GM12878 (cell line): Measurements from ENCODE around the gene ACAD11. TPM values are rescaled to one million over a fixed set of nuclear protein-coding genes. Genes with fewer than 3 reads are reported as not detected.

Source experiments
- ATAC-seq: fragments of 200-7000 bp; cut with Tn5 transposase; 3 replicates; pipeline ENCODE4 v1.9.1; 2020; ENCODE audit warnings: mild to moderate bottlenecking, moderate library complexity
- BruUV-seq: library from RNA; stranded (reverse); fragments of 400-500 nt; replicated peaks from 2 replicates; lab custom pipeline; 2021; lab: Mats Ljungman, UMichigan
- CTCF ChIA-PET: fragments of 300-600 bp; sonication (Branson Sonifier 250); formaldehyde crosslinking; extraction: SDS; loops from one replicate; lab custom pipeline; 2021; ENCODE audit warnings: inconsistent platforms; lab: Yijun Ruan, JAX
- POLR2A ChIA-PET: fragments of 350-600 bp; formaldehyde crosslinking; extraction: SDS; loops from one replicate; lab custom pipeline; 2021; ENCODE audit warnings: inconsistent platforms; lab: Charles Lee
- RAD21 ChIA-PET: fragments of 300-600 bp; sonication (Branson Sonifier 250); formaldehyde crosslinking; loops from one replicate; lab custom pipeline; 2023; ENCODE audit warnings: antibody characterized with exemption; ENCODE audit not compliant: unreplicated experiment; lab: Charles Lee
- SMC1A ChIA-PET: fragments of 300-600 bp; sonication (Branson Sonifier 250); formaldehyde crosslinking; loops from one replicate; lab custom pipeline; 2023; ENCODE audit not compliant: unreplicated experiment, uncharacterized antibody; lab: Charles Lee
- DNase-seq: peaks from one replicate; pipeline ENCODE4 v3.0.0-alpha.2; 2011; ENCODE audit warnings: low read depth, low spot score
- FAIRE-seq: peaks from 3 replicates; lab custom pipeline; 2011; peaks lifted over from hg19 to GRCh38; lab: Jason Lieb, UNC
- H2AFZ ChIP-seq: 2 replicates; pipeline ENCODE4 v1.6.0; 2011; ENCODE audit warnings: low read depth, low read length, control low read depth; ENCODE audit not compliant: control insufficient read depth
- H3K27ac ChIP-seq: 2 replicates; pipeline ENCODE4 v1.5.1; 2011; ENCODE audit warnings: control low read depth; ENCODE audit not compliant: control insufficient read depth, insufficient read depth
- H3K27me3 ChIP-seq, 2 experiments: replicated peaks in 1 of 2; 2 replicates each; pipeline versions ENCODE4 v1.6.0 to v1.6.1; 2011; ENCODE audit warnings: low read length in 1 of 2; ENCODE audit not compliant: control insufficient read depth in 2 of 2, insufficient read depth in 2 of 2
- H3K36me3 ChIP-seq, 2 experiments: 2 replicates each; pipeline ENCODE4 v1.5.1; 2011; ENCODE audit warnings: low read length in 1 of 2; ENCODE audit not compliant: control insufficient read depth in 2 of 2, insufficient read depth in 2 of 2
- H3K4me1 ChIP-seq: 2 replicates; pipeline ENCODE4 v1.6.1; 2011; ENCODE audit warnings: mild to moderate bottlenecking, low read length, moderate library complexity, mixed read lengths; ENCODE audit not compliant: control insufficient read depth, insufficient read depth
- H3K4me2 ChIP-seq: 2 replicates; pipeline ENCODE4 v1.6.0; 2011; ENCODE audit warnings: control low read depth; ENCODE audit not compliant: control insufficient read depth, insufficient read depth
- H3K4me3 ChIP-seq: fragments of 200-600 bp; sonication (generic); 2 replicates; pipeline ENCODE4 v1.5.1; 2016
- H3K79me2 ChIP-seq: 2 replicates; pipeline ENCODE4 v1.6.0; 2011; ENCODE audit warnings: low read length; ENCODE audit not compliant: control insufficient read depth, insufficient read depth
- H3K9ac ChIP-seq: 2 replicates; pipeline ENCODE4 v1.8.0; 2011; ENCODE audit warnings: low read length, control low read depth, mixed read lengths; ENCODE audit not compliant: control insufficient read depth, insufficient read depth
- H3K9me3 ChIP-seq: replicated peaks from 3 replicates; pipeline ENCODE4 v1.5.1; 2011; ENCODE audit warnings: mild to moderate bottlenecking, low read length; ENCODE audit not compliant: control insufficient read depth, insufficient read depth
- H4K20me1 ChIP-seq: 2 replicates; pipeline ENCODE4 v1.6.0; 2011; ENCODE audit not compliant: control insufficient read depth, insufficient read depth
- CHD2 ChIP-seq: IDR thresholded peaks from 2 replicates; pipeline ENCODE4 v1.6.1; 2011; ENCODE audit warnings: low read depth, low read length, improper control_type of control experiment, borderline replicate concordance
- JUNB ChIP-seq: IDR thresholded peaks from 2 replicates; pipeline ENCODE4 v1.6.1; 2016; ENCODE audit warnings: antibody characterized with exemption, mild to moderate bottlenecking
- KDM1A ChIP-seq: fragments of 200-600 bp; sonication (generic); IDR thresholded peaks from 2 replicates; pipeline ENCODE4 v1.6.1; 2016; ENCODE audit warnings: borderline replicate concordance
- MEF2A ChIP-seq: IDR thresholded peaks from 2 replicates; pipeline ENCODE4 v1.6.1; 2011; ENCODE audit warnings: low read depth, mild to moderate bottlenecking, low read length, moderate library complexity; ENCODE audit not compliant: insufficient read depth
- MYB ChIP-seq: fragments of 150-350 bp; IDR thresholded peaks from 2 replicates; pipeline ENCODE4 v1.6.1; 2014; ENCODE audit warnings: mild to moderate bottlenecking, low read depth, low read length, borderline replicate concordance
- NFXL1 ChIP-seq: fragments of 450-650 bp; IDR thresholded peaks from 2 replicates; pipeline ENCODE4 v1.6.1; 2017; ENCODE audit warnings: antibody characterized with exemption, mild to moderate bottlenecking, borderline replicate concordance
- RAD21 ChIP-seq: IDR thresholded peaks from 2 replicates; pipeline ENCODE4 v1.6.1; 2011; ENCODE audit warnings: mild to moderate bottlenecking, low read depth, low read length, moderate library complexity; ENCODE audit not compliant: insufficient read depth
- RCOR1 ChIP-seq: conservative IDR thresholded peaks from 2 replicates; pipeline ENCODE4 v1.6.1; 2012; ENCODE audit warnings: low read depth, low read length, improper control_type of control experiment
- SMAD5 ChIP-seq: IDR thresholded peaks from 2 replicates; pipeline ENCODE4 v1.6.1; 2016; ENCODE audit warnings: antibody characterized with exemption, low read depth
- SMC3 ChIP-seq: IDR thresholded peaks from 2 replicates; pipeline ENCODE4 v1.6.1; 2011; ENCODE audit warnings: low read length, improper control_type of control experiment, borderline replicate concordance
- SP1 ChIP-seq: IDR thresholded peaks from one replicate; pipeline ENCODE4 v1.6.1; 2011; ENCODE audit warnings: low read depth, low read length
- SREBF2 ChIP-seq: IDR thresholded peaks from 2 replicates; pipeline ENCODE4 v1.6.1; 2012; ENCODE audit warnings: mild to moderate bottlenecking, low read length
- STAT1 ChIP-seq: fragments of 450-650 bp; conservative IDR thresholded peaks from 2 replicates; pipeline ENCODE4 v1.6.1; 2014; ENCODE audit warnings: antibody characterized with exemption, mild to moderate bottlenecking
- SUPT20H ChIP-seq: IDR thresholded peaks from 2 replicates; pipeline ENCODE4 v1.6.1; 2011; ENCODE audit warnings: low read depth, mild to moderate bottlenecking, low read length, moderate library complexity, borderline replicate concordance; ENCODE audit not compliant: control insufficient read depth
- TAF1 ChIP-seq: IDR thresholded peaks from 2 replicates; pipeline ENCODE4 v1.6.1; 2011; ENCODE audit warnings: mild to moderate bottlenecking, low read depth, low read length, borderline replicate concordance
- YY1 ChIP-seq: IDR thresholded peaks from 2 replicates; pipeline ENCODE4 v1.6.1; 2011; ENCODE audit warnings: low read depth, mild to moderate bottlenecking, low read length
- ZSCAN29 ChIP-seq: fragments of 450-650 bp; IDR thresholded peaks from 2 replicates; pipeline ENCODE4 v1.6.1; 2017; ENCODE audit warnings: mild to moderate bottlenecking, moderate library complexity
- in situ Hi-C: fragments of 300-500 bp; cut with MboI; formaldehyde crosslinking; loops from 9 replicates; pipeline ENCODE4 v1.14.3; 2018; ENCODE audit warnings: mixed read lengths
- intact Hi-C: fragments of 100-400 bp; cut with micrococcal nuclease; formaldehyde crosslinking; loops from one replicate; pipeline ENCODE4 v1.14.2; 2022; ENCODE audit not compliant: unreplicated experiment
- polyA plus RNA-seq, 11 experiments: library from polyadenylated mRNA; depleted of rRNA in 4 of 11; unstranded in 6 of 11; stranded (reverse) in 5 of 11; fragments of >200 nt; fragmentation: Nextera tagmentation in 4 of 11; fragmentation: Illumina TruSeq in 1 of 11; extraction: Ambion mirVana in 4 of 11; extraction: Trizol in 1 of 11; gene quantifications; 1 replicate in 1 of 11; 2 replicates in 10 of 11; pipeline versions ENCODE4 v1.2.1 to v1.2.3, GENCODE V29; 2011 to 2016; ENCODE audit warnings: inconsistent platforms in 2 of 11, missing spikeins in 2 of 11, low read depth in 1 of 11
- total RNA-seq, 4 experiments: library from RNA; depleted of rRNA in 3 of 4; stranded (reverse); fragments of >200 nt in 3 of 4; fragmentation: Illumina TruSeq in 1 of 4; extraction: Trizol in 1 of 4; gene quantifications; 2 replicates each; pipeline versions ENCODE4 v1.2.1 to v1.2.3, GENCODE V29; 2013 to 2021
- TF ChIP-seq, protein P1 (sequence below): IDR thresholded peaks from 2 replicates; pipeline ENCODE4 v1.6.1; 2012; ENCODE audit warnings: low read depth, low read length, improper control_type of control experiment
- TF ChIP-seq, protein P2 (sequence below): fragments of 450-650 bp; IDR thresholded peaks from 2 replicates; pipeline ENCODE4 v1.6.1; 2016; ENCODE audit warnings: mild to moderate bottlenecking
- TF ChIP-seq, protein P3 (sequence below): fragments of 450-650 bp; IDR thresholded peaks from 2 replicates; pipeline ENCODE4 v1.6.1; 2017; ENCODE audit warnings: low read depth, mild to moderate bottlenecking, moderate library complexity
- TF ChIP-seq, protein P4 (sequence below): IDR thresholded peaks from 2 replicates; pipeline ENCODE4 v1.6.1; 2012; ENCODE audit warnings: low read length, inconsistent platforms

ACAD11 gene
- total and polyA plus RNA-seq, 10 of the 15 experiments (the other 5 are each of a cell fraction or from before 2014, with no cell fraction given), result 2.4 to 15.9 (median 10.4) TPM

DNA sequence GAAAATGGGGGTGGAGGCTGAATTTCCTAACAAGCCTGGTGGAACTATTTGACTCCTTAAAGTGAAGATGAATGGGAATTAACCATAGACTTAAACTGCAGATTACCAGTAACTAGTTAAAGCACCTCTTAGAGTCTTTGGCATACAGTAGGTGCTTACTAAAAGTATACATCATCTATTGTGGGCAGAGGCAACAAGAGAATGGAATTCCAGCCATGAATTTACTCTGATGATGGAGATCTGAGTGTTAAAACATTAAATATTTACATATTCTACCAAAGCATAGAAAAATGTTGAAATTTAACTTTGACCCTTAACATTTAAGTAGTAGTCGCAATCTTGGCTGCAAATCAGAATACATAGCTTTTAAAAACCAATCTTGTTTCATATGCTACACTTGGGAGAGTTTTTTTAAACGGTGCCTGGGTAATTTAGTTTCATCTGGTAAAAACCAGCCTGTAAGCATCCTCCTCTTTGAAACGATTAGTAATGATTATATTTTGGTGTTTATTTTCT is 5.7 kb upstream of the ACAD11 start (continued):
- TF ChIP-seq NFXL1 (no peak), STAT1 (no peak), RCOR1 (no peak), RAD21 (no peak), SMC3 (no peak), SP1 (no peak)
- TF ChIP-seq, protein P1, sequence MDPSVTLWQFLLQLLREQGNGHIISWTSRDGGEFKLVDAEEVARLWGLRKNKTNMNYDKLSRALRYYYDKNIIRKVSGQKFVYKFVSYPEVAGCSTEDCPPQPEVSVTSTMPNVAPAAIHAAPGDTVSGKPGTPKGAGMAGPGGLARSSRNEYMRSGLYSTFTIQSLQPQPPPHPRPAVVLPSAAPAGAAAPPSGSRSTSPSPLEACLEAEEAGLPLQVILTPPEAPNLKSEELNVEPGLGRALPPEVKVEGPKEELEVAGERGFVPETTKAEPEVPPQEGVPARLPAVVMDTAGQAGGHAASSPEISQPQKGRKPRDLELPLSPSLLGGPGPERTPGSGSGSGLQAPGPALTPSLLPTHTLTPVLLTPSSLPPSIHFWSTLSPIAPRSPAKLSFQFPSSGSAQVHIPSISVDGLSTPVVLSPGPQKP, result no peak
- TF ChIP-seq, all 136 proteins: peak for 0

DNA sequence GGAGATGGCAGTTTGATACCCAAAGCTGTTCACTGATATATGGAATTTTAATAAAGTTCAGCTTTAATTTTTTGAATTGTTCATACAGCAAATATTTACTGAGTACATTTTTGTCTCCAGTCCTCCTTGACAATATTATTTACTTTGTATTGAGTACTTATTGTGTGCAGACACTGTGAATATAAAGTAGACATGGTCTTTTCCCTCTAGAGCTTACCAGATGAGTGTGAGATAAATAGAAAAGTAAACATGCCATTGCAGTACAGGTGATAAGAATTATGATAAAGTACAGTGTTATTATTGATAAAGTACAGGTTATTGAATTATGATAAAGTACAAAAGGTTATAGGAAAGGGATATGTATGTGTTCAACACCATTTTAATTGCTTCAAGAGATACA is 2.6 kb upstream of the ACAD11 start:
- H3K36me3 ChIP-seq, result peaks cover 0 to 4% of the 10 kb centered on the region in 2 experiments; a peak in 2 of 4 replicates
- ChIA-PET RAD21 (interaction anchor here (0.9 kb wide), 1 partner anchor 50 kb away, joined by 3 read pairs; no protein-coding TSS in a partner anchor), CTCF (interaction anchor here (1.5 to 1.7 kb wide), 2 partner anchors 11 to 126 kb away, joined by 4 to 5 read pairs; no protein-coding TSS in a partner anchor), POLR2A (no interaction called here), SMC1A (interaction anchor here (0.7 to 2.3 kb wide), 3 partner anchors 11 to 61 kb away, joined by 3 to 8 read pairs (median 4); no protein-coding TSS in a partner anchor)
- H3K79me2 ChIP-seq, result peaks cover 55% of the 10 kb centered on the region
- H2AFZ ChIP-seq, result no peak overlapping the region
- no peak overlapping the region for H3K9ac ChIP-seq
- H4K20me1 ChIP-seq, result no peaks in the 10 kb centered on the region
- intact Hi-C loops, result no loop called here
- H3K4me1 ChIP-seq, result no peaks in the 10 kb centered on the region
- in situ Hi-C loops, result no loop called here
- peak overlapping the region; percentile 99 for H3K4me3 ChIP-seq
- H3K4me2 ChIP-seq, result peak overlapping the region; percentile 29; the same call in 1 of the 2 replicates
- FAIRE-seq, result no peak
- no peak for DNase-seq
- no peaks in the 10 kb centered on the region for H3K27me3 ChIP-seq
- H3K9me3 ChIP-seq, result no peaks in the 10 kb centered on the region
- BruUV-seq, result no TSS peak
- no peak overlapping the region for H3K27ac ChIP-seq
- no peak for ATAC-seq
- TF ChIP-seq JUNB, result no peak
- no peak for TF ChIP-seq SREBF2
- no peak for TF ChIP-seq SUPT20H
- no peak for TF ChIP-seq TAF1
- TF ChIP-seq SMAD5, result no peak
- TF ChIP-seq, protein P2, sequence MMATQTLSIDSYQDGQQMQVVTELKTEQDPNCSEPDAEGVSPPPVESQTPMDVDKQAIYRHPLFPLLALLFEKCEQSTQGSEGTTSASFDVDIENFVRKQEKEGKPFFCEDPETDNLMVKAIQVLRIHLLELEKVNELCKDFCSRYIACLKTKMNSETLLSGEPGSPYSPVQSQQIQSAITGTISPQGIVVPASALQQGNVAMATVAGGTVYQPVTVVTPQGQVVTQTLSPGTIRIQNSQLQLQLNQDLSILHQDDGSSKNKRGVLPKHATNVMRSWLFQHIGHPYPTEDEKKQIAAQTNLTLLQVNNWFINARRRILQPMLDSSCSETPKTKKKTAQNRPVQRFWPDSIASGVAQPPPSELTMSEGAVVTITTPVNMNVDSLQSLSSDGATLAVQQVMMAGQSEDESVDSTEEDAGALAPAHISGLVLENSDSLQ, result no peak
- TF ChIP-seq YY1, result no peak
- no peak for TF ChIP-seq KDM1A
- TF ChIP-seq, protein P3, sequence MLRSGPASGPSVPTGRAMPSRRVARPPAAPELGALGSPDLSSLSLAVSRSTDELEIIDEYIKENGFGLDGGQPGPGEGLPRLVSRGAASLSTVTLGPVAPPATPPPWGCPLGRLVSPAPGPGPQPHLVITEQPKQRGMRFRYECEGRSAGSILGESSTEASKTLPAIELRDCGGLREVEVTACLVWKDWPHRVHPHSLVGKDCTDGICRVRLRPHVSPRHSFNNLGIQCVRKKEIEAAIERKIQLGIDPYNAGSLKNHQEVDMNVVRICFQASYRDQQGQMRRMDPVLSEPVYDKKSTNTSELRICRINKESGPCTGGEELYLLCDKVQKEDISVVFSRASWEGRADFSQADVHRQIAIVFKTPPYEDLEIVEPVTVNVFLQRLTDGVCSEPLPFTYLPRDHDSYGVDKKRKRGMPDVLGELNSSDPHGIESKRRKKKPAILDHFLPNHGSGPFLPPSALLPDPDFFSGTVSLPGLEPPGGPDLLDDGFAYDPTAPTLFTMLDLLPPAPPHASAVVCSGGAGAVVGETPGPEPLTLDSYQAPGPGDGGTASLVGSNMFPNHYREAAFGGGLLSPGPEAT, result no peak
- TF ChIP-seq MYB, result no peak
- TF ChIP-seq, protein P4, sequence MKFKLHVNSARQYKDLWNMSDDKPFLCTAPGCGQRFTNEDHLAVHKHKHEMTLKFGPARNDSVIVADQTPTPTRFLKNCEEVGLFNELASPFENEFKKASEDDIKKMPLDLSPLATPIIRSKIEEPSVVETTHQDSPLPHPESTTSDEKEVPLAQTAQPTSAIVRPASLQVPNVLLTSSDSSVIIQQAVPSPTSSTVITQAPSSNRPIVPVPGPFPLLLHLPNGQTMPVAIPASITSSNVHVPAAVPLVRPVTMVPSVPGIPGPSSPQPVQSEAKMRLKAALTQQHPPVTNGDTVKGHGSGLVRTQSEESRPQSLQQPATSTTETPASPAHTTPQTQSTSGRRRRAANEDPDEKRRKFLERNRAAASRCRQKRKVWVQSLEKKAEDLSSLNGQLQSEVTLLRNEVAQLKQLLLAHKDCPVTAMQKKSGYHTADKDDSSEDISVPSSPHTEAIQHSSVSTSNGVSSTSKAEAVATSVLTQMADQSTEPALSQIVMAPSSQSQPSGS, result no peak
- no peak for TF ChIP-seq CHD2
- TF ChIP-seq MEF2A, result no peak
- no peak for TF ChIP-seq ZSCAN29
